GM21515 (cell line): ENCODE measurements around the gene SNX10.

Source experiments
- ATAC-seq: cut with Tn5 transposase; IDR thresholded peaks from one replicate; pipeline ENCODE4 v1.9.1; 2021; ENCODE audit not compliant: unreplicated experiment

The SNX10 gene

GRCh38 chr7:26365901-26366275 is 74.2 kb downstream of the SNX10 start:
- ATAC-seq: no peak

- ATAC-seq: no peak
Measured at GRCh38 chr7:26367219-26367711, 75.6 kb downstream of the SNX10 start.

GRCh38 chr7:26368542-26368941 is 76.9 kb downstream of the SNX10 start:
- no peak for ATAC-seq

- ATAC-seq: no peak
Measured at GRCh38 chr7:26369593-26369992, 77.9 kb downstream of the SNX10 start.

- no peak for ATAC-seq
Measured at GRCh38 chr7:26370011-26370410, 78.3 kb downstream of the SNX10 start.

GRCh38 chr7:26372249-26372648 is 80.6 kb downstream of the SNX10 start:
- no peak for ATAC-seq

GRCh38 chr7:26372704-26373103 is 81.0 kb downstream of the SNX10 start:
- no peak for ATAC-seq

- ATAC-seq: no peak
Measured at GRCh38 chr7:26374647-26375373, 83.1 kb downstream of the SNX10 start.

- peak; percentile 7 for ATAC-seq
Measured at GRCh38 chr7:26375726-26376174, 84.1 kb downstream of the SNX10 start.

GRCh38 chr7:26376175-26376917 is 84.7 kb downstream of the SNX10 start:
- peak; percentile 40 for ATAC-seq

GRCh38 chr7:26378016-26378415 is 86.4 kb downstream of the SNX10 start:
- ATAC-seq: no peak

GRCh38 chr7:26379711-26380110 is 88.0 kb downstream of the SNX10 start:
- ATAC-seq: no peak

- no peak for ATAC-seq
Measured at GRCh38 chr7:26381476-26382353, 90.1 kb downstream of the SNX10 start.

- ATAC-seq: no peak
Measured at GRCh38 chr7:26385240-26385639, 93.6 kb downstream of the SNX10 start.

GRCh38 chr7:26387731-26388130 is 96.1 kb downstream of the SNX10 start:
- ATAC-seq: no peak

- ATAC-seq: peak; percentile 64
Measured at GRCh38 chr7:26388256-26388655, 96.6 kb downstream of the SNX10 start.

GRCh38 chr7:26390016-26390415 is 98.4 kb downstream of the SNX10 start:
- ATAC-seq: no peak

GRCh38 chr7:26393818-26394217 is 102.2 kb downstream of the SNX10 start:
- no peak for ATAC-seq

- ATAC-seq: no peak
Measured at GRCh38 chr7:26397332-26397731, 105.7 kb downstream of the SNX10 start.

GRCh38 chr7:26397796-26398426 is 106.2 kb downstream of the SNX10 start:
- ATAC-seq: peak; percentile 32

GRCh38 chr7:26398427-26398755 is 106.7 kb downstream of the SNX10 start:
- peak; percentile 46 for ATAC-seq
